GM19467 (cell line): Measurements from ENCODE around the gene CDH26.

Source experiments
- ATAC-seq: cut with Tn5 transposase; IDR thresholded peaks from one replicate; pipeline ENCODE4 v1.9.1; 2021; ENCODE audit warnings: mild to moderate bottlenecking, moderate library complexity; ENCODE audit not compliant: unreplicated experiment

CDH26 gene

DNA sequence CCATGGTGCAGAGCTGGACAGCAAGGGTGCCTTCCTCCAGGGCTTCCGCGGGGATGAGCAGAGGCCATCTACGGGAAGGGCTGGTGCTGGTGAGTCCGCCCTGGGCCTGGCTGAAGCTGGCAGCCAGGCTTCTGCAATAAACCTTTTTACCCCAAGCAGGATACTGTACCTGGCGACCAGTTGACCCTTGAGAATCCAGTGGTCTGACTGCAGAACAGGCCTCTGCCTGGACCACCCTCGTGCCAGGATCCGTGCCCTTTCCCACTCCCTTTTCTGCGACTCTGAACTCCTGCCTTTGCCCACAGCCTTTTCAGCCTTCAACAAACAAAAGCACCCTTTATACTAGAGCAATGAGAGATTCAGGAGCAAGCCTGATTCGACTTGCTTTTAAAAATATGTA, 18.9 kb downstream of the CDH26 start:
- ATAC-seq: no peak

DNA sequence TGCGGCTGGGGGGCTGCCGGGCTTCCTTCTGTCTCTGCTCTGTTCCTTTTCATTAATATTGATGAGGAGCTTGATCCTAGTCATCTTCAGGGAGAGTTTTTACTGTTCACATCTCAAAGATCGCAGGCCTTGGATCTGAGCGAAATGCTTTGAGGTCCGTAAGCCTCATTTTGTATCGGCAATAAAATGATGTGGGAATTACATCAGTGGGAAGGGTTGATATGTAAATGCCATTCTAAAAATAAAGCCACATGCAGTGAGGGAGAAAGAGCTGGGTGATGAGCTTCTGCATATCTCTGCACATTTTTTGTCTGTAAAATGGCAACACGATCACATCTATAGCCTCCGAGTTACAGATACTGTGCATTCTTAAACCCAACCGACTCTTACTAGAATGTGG, 24.9 kb downstream of the CDH26 start:
- ATAC-seq: no peak

DNA sequence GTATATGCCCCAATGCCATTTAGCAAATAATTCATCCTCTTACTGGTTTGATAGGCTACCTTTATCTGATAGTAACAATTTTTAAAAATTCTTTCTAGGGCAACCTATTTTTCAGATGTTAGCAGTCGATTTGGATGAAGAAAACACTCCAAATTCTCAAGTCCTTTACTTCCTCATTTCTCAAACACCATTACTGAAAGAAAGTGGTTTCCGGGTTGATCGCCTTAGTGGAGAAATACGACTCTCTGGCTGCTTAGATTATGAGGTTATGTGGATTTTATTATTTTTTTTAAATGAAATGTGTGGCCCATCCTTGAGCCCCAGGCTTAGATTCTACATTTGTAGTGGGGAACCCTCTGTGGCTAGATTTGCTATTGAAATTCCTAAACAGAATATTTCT, 26.3 kb downstream of the CDH26 start:
- no peak for ATAC-seq

DNA sequence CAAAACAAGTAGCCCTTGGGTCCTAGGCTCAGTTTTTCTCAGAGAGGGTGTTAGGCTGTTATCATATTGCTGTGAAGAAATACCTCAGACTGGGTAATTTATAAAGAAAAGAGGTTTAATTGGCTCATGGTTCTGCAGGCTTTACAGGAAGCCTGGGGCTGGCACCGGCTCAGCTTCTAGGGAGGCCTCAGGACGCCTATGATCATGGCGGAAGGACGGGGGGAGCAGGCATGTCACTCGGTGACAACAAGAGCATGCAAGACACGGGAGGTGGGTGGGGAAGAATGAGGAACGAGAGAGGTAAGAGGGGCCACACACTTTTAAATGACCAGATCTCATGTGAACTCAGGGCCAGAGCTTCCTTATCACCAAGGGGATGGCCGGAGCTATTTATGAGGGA, 26.9 kb downstream of the CDH26 start:
- ATAC-seq: no peak

DNA sequence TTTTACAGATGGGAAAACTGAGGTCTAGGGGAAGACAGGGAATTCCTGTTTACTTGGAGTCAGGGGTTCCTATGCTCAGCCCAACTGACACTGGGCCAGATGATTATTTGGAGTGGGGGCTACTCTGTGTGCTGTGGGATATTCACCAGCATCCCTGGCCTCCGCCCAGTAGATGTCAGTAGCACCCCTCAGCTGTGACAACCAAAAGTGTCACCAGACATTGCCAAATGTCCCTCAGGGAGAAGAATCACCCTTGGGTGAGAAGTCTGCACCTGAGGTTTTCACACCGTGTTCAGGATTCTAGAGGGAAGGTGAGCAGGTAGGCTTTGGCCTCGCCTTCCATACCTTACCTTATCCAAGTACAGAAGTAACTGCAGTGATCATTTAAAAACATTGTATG, 27.6 kb downstream of the CDH26 start:
- no peak for ATAC-seq

DNA sequence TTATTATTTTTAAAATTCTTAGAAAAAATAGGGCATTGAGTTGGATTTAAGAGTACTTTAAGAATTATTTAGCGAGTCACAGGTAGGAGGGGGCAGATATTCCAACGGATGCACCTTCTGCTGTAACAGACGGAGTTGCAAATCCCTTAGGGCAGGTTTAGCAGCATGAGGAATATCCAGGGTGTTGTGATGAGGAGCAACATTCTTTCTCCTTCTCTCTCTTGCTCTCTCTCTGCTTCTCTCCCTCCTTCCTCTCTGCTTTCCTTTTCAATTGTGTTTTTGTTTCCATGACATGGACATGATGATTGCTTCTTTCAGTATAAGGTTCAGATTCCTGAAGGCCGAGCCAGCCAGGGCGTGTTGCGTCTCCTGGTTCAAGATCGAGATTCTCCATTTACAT, 28.9 kb downstream of the CDH26 start:
- ATAC-seq: no peak

DNA sequence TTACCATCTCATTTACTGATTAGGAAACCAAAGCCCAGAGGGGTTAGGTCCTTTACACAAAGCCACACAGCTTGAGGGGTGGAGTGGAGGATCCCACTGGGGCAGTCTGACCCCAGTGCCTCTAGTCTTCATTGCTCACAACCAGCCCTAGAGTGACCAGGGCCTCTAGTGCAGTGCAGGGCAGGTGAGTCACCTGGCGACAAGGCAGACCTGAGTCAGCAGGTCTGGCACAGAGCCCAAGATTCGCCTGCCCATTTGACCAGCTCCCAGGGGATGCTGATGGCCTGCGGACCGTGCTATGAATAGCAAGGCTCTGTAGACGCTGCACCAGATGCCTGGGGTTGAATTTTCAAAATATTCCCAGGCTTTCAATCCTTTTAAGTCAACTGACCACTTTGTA, 29.9 kb downstream of the CDH26 start:
- ATAC-seq: no peak

DNA sequence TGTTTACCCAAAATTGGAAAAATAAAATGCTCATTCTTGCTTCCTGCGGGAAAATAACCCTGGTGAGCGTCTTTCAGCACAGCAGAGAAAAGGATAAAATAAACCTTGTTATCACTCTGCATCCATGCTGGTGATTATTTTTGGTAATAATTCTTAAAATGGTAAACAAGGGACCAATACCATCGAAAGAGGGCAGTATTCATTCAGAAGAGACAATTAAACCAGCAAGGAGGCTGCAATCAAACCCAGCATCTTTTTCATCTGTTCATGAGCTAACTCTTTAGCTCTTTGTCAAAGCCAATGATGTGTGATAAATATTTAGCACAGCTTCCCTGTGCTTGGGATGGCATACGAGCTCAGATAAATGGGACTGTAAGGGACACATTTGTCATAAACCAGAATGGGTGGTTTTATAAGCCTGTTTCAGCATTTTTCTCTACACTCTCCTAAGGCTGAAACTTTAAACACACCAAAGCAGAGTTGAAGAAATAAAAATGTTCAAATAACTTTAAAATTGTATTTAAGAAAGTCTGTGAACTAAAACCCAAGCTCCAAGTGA, 34.4 kb downstream of the CDH26 start:
- ATAC-seq: no peak

DNA sequence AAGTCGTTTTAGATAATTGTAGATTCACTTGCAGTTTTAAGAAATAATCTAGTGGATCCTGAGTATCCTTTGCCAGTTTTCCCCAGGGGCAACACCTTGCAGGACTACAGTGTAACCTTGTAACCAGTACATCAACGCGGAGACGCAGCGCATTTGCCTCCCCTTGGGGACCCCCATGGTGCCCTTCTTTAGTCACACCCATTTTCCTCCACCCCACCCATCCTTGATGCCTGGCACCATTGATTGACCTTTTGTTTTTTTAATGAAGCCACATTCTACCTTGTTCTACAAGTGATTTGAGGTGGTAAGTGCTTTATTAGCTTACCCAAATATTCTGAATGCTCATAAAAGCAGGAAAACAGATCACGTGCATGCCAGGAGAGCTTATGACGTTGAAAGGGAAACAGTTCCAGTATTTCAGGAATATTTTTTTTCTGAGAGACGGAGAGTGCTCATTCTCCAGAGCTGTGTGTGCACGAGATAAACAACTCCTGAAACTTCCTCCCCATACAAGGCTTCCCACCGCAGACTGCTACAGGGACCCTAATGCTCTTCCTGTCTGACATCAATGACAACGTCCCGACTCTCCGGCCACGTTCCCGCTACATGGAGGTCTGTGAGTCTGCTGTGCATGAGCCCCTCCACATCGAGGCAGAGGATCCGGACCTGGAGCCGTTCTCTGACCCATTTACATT, 35.7 kb downstream of the CDH26 start:
- ATAC-seq: no peak

DNA sequence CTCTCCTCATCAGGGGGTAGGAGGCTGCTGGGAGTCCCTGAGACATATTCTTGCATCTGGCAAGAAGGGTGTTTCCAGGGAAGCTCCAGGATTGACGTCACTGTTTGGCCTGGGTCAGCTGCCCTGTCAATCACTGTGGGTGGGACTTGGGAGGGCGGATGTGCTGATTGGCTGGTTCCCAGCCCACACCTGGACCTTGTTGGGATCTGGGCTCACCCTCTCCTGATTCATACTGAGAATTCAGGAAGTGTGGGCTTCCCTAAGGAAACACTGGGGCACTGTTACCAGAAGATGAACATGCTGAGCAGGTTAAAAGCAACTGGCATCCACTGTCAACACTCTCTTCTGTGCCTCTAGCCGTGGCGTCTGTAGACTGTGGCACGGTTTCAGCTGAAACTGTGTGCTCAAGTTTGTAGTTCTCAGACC, 36.5 kb downstream of the CDH26 start:
- ATAC-seq: no peak

DNA sequence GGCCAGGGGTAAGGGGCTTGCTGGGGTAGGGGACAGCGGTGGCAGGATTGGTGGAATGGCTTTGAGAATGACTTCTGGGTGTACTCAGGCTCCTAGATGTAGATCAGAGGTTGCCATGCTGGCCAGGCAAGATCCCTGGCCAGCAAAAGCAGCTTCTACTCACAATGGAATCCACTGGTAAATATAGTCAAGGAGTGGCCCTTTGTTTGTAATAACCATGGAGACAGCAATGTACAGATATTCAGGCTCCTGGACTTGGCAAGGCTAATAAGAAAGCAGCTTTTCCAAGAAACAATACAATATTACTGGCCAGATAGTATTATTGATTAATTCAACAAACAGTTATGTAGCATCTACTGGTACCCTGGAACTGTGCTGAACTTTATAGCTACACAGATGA, 37.9 kb downstream of the CDH26 start:
- no peak for ATAC-seq

DNA sequence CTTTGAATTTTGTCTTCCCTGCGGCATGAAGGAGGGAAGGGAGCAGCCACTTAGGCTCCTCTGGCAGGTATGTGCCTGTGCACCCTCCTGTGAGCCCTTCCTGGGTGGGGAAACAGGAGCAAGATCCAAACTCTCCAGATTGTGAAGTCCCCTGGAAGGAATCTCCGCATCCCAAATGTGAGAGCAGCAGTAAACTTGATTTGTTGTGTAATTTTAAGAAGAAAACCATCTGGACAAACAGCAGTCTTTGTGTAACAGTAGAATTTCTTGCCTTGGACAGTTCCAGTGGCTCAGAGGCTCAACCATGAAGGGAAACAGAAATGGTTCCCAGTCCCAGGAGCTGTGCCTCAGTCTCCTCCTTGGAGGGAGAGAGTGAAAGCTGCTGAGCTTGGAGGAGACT, 39.7 kb downstream of the CDH26 start:
- no peak for ATAC-seq

DNA sequence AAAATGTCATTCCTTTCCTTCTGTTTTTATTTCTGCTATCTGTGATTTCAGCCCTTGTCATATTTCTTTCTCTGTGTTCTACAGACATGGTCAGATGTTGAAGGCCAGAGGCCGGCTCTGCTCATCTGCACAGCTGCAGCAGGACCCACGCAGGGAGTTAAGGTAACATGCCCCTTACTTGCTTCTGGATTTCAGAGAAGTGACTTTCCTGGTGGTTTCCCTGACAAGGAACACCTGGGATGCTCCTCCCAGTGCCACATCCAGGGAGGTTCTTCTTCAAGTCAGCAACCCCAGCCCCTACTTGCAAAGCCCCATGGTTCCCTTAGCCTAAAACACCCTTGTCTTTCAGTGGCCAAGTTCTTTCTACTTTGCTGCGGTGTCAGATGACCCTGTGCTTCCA, 41.3 kb downstream of the CDH26 start:
- ATAC-seq: no peak

DNA sequence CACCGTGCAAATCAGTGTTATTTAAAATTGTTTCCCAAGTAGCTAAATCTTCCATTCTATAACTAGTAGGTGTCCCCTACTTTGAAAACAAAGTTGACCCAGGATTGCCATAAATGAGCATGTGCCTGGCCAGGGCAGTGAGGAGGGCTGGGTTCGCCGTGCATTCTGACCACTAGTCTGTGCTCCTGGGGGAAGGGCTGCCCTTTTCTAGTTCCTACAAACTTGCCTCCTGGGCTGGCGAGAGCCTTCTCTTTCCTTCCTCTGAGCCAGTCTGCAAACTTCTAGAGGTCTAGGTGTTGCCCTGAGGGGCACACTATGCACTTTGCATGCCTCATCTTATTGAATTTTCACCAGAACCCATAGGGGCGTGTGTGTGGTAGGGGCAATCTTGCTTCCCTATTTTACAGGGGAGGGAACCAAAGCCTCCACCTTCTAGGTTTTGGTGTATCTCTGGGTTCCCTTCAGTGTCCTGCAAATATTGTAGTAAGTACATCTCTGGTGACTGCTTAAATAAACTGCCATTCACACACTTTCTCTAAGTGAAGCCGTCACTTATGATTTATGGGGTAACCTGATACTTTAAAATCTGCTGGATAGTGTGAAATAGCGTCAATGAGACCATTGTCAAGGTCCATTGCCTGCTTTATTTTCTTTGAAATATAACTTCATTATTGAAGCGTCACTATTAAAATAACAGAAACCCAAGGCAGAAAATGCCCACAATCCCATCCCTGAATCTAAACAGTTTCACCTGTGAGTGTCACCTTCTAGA, 42.2 kb downstream of the CDH26 start:
- no peak for ATAC-seq

DNA sequence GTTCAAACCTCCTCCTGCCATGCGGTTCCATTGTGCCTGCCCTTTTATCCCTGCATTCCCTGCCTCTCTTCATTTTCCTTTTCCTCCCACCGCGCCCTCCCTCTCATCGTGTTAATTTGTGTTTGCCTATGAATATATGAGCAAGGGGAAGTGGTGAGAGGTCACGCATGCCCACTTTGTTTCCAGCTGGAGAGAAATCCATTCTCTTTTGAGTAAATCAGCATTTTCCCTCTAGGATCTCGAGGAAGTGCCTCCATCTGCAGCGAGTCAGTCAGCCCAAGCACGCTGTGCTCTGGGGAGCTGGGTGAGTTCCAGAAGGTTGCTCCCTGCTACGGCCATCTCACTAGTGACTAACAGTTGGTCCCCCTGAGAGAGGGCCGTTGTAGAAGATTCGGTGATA, 42.9 kb downstream of the CDH26 start:
- no peak for ATAC-seq

DNA sequence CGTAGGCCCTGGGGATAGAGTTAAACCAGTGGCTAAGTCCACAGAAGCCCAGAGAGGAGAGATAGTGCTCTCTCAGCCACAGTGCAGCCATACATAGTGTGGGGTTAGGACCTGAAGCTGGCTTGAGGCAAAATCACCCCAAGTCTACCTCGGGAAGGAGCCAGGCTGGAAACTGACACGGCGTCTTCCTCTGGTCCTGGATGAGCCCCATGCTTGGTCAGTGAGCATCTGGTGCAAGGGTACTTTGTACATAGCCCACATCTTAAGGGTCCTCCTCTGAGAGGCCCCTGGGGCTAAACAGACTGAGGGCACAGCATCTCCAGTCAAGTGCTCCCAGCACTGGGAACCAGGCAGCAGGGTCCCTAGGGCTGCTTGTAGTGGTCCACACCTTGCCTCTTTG, 45.6 kb downstream of the CDH26 start:
- no peak for ATAC-seq

DNA sequence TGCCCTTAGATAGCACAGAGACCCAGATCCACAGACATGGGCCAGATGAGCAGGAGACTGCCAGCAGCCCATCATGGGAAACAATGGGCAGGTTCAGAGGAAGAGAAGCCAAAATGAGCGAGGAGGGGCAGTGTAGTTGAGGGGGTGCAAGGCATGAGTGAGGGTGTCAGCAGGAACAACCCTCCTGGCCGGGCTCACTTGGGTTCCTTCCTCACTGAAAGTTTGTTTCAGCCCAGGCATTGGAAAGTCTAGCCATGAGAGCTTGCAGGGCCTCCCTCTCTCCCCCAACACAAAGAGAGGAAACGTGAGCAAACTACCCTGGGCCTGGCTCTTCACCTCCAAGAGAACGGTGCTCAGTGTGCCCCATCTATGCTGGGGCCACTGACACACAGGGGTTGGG, 48.0 kb downstream of the CDH26 start:
- ATAC-seq: no peak

DNA sequence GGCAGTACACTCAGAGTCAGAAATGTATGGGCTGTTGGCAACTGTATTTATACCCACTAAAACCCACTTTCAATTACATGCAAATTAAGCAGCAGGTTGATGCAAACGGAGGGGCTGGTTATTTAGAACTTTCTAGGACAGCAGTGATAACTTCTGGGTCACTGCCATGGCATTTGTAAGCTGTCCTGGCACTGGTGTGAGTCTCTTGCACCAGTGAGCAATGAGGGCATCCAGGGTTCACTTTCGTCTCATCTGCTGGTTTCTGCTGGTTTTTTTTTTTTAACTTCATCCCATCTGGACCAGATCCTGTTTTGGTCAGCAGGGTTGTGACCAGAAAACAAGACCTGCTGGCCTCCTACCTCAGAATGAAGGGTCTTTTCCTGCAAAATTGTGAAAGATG, 49.2 kb downstream of the CDH26 start:
- no peak for ATAC-seq

DNA sequence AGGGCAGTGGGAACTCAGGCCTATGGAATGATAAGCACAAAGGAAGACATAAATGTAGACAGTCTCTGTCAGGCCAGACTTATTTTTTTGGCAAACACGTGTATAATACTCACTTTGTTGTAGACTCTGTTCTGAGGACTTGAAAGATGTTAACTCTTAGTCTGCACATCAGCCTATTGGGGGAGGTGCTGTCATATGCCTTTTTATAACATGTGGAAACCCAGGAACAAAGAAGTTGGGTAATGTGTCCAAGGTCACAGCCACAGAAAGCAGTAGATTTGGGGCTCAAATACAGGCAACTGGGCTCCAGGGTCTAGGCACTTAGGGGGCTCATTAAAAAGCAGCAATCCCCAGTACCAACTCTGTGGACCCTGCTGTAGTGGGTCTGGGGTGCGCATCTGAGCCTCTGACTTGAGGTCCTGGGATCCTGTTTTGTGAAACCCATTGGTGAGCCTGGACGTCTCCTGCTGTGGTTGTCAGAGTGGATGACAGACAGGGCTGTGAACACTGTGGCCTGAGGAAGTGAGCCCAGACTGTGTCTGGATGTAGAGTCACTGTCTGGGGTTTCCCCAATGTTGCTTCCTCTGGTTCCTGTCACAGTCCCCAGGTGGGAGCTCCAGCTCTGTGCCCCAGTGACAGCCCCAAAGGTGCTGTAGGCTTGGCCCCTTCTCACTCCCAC, 50.0 kb downstream of the CDH26 start:
- no peak for ATAC-seq

DNA sequence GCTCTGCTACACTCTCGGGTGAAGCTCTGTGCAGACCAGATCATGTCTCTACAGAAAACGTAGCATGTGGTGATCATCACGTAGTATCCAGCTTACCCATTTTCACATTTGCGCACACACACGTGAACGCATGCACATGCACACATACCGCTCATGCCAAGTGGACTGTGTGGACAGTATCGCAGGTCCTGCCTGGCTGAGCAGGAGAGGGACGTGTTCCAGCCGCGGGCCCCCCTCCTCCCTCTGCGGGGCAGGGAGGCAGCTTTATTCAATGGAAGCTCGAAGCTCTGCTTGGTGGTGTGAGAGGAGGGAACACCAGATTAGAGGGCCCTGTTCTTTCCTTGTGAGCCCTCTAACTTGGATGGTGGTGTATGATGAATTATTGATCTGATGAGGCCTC, 51.1 kb downstream of the CDH26 start:
- no peak for ATAC-seq

DNA sequence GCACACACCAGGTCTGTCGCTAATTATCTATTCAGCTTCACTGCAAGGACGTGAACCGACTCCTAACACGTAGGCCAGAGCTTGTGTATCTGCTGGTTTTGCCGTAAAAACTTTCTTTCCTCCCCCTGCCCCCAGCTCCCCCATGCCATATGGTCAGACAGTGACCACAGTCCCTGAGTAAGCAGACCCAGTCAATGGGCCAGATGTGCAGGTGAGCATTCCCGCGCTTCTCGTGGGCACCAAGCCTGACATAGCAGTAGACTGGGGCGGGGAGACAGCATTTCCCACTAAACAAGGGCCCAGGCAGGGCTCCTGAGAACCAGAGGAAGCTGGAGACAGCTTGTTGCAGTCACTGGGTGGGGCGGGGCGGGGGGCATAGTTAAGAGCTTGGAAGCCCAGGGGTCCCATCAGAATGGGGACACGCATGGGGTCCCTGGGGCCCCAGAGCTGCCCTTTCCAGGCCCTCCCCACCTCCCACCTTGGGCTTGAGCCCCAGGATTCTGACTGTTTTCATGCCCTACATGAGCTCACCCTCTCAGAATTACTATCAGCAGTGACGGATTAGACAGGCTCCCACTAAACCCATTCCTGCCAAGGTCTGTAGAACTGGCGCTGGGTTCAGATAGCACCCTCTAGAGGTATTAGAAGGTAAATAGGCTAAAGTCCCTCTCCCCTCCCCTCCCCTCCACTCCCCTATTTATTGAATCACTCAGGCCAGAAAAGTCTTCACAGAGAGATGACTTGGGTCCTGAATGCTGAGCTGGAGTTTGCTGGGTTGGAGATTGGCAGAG, 51.8 kb downstream of the CDH26 start:
- ATAC-seq: no peak
